Activated CD4-positive, CD25-positive, alpha-beta regulatory T cell treated with anti-CD3 and anti-CD28 coated beads, Interleukin-2, amount 50 U/mL, for 72 hours (primary cell): ENCODE results near the gene ZDHHC4.

ENCODE experiments used
- DNase-seq: peaks from one replicate; pipeline ENCODE4 v3.0.0; 2021

The ZDHHC4 gene

DNA sequence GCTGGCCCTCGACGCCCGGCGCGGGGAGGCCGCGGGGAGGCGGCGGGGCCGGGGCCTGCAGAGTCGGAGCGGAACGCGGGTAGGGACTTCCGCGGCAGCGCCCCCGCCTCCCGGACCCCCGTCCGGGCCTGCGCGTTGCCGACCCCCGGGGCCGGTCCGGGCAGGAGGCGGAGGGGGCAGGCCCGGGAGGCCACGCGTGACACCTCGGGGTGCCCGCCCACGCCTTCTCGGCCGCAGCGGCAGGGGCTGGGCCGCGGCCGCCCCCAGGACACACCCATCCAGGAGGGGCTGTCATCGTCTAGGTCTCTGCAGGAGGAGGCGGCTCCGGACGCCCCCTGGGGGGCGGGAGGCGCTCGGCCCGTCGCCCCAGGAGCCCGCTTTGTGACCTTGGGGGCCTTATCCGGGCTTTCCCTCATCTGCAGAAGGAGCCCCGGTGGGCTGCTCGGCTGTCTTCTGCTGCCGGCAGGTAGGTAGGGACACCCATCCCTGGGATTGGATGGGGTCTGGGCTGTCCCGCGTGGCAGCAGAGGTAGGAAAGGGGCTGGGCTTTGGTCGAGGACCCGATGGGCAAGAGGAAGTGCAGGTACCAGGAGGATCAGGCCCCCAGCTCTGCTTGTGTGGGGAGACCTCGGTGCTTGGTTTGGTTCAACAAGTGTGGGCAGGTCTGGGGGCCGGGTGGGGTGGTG lies 60.4 kb downstream of the ZDHHC4 start:
- peak; percentile 64 for DNase-seq
